Suprapubic skin (tissue), 4 donors: Measurements from ENCODE around the gene ZNF621. TPM values are rescaled to one million over a fixed set of nuclear protein-coding genes. Genes with fewer than 3 reads are reported as not detected.
A peak's percentile ranks its signal among the peaks of the same experiment; 100 is the strongest.

Experiments
- DNase-seq, 2 donors: peaks; one replicate each; pipeline ENCODE4 v3.0.0-alpha.2; 2019; ENCODE audit warnings: low spot score in 2 of 2
- H3K27ac ChIP-seq: fragments of 200-600 bp; sonication (generic); one replicate; pipeline ENCODE4 v1.5.1; 2019
- H3K27me3 ChIP-seq: fragments of 200-600 bp; sonication (generic); one replicate; pipeline ENCODE4 v1.5.1; 2019
- H3K36me3 ChIP-seq: fragments of 200-600 bp; sonication (generic); one replicate; pipeline ENCODE4 v1.5.1; 2019
- H3K4me1 ChIP-seq: fragments of 200-600 bp; sonication (generic); one replicate; pipeline ENCODE4 v1.5.1; 2019
- H3K4me3 ChIP-seq: fragments of 200-600 bp; sonication (generic); one replicate; pipeline ENCODE4 v1.5.1; 2019; ENCODE audit warnings: mild to moderate bottlenecking
- H3K9me3 ChIP-seq: fragments of 200-600 bp; sonication (generic); one replicate; pipeline ENCODE4 v1.5.1; 2019
- EP300 ChIP-seq: sonication (generic); formaldehyde crosslinking; IDR thresholded peaks from one replicate; pipeline ENCODE4 v1.6.1; 2017; ENCODE audit warnings: antibody characterized with exemption
- POLR2A ChIP-seq, 2 donors: fragments of 450-650 bp; IDR thresholded peaks; one replicate each; pipeline ENCODE4 v1.6.1; 2017; ENCODE audit warnings: antibody characterized with exemption in 2 of 2, mild to moderate bottlenecking in 2 of 2, moderate library complexity in 2 of 2
- POLR2AphosphoS5 ChIP-seq, 3 donors: sonication (generic); formaldehyde crosslinking; IDR thresholded peaks; one replicate each; pipeline ENCODE4 v1.6.1; 2017; ENCODE audit warnings: antibody characterized with exemption in 3 of 3
- WGBS: methylation state at CpG from one replicate; pipeline ENCODE4 v1.1.5; 2018; 5-methylcytosine and 5-hydroxymethylcytosine counted together
- total RNA-seq, 4 donors: library from RNA; depleted of rRNA; stranded (reverse); fragments of >200 nt; gene quantifications; one replicate each; pipeline ENCODE4 v1.1.0, GENCODE V29; 2016
- TF ChIP-seq, protein P1 (sequence below), 2 donors: fragments of 200-600 bp in 1 of 2; fragments of 450-650 bp in 1 of 2; sonication (generic) in 1 of 2; IDR thresholded peaks; one replicate each; pipeline ENCODE4 v1.5.1; 2016 to 2019; ENCODE audit warnings: antibody characterized with exemption in 2 of 2, mild to moderate bottlenecking in 1 of 2, moderate library complexity in 1 of 2

Gene ZNF621
- total RNA-seq, 4 donors from 2014 or later: 9.5 to 29.0 (median 14.6) TPM

DNA sequence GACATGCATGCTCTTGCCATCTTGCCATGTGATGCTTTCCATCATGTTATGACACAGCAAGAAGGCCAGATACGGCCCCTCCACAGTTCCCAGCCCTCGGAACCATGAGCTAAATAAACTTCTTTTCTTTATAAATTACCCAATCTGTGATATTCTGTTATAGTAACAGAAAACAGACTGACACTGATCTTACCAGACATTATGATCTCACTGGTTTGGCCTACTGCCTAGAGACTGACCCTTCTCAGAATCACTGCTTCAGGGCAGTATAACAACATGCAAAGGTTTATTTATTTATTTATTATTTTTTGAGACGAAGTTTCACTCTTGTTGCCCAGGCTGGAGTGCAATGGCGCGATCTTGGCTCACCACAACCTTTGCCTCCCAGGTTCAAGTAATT, 33.8 kb upstream of the ZNF621 start:
- peaks cover 14% of the 10 kb centered on the region for H3K9me3 ChIP-seq
- H3K27me3 ChIP-seq: no peaks in the 10 kb centered on the region
- H3K4me3 ChIP-seq: no peak overlapping the region
- no peak overlapping the region for H3K27ac ChIP-seq
- TF ChIP-seq POLR2AphosphoS5 (IDR thresholded peaks at IDR 0.05) (no peak), POLR2A (IDR thresholded peaks at IDR 0.05) (no peak)
- H3K36me3 ChIP-seq: peaks cover 24% of the 10 kb centered on the region
- no peaks in the 10 kb centered on the region for H3K4me1 ChIP-seq
- 83% methylated on average over 5 of the region's 5 CpGs for WGBS
- DNase-seq: no peak

DNA sequence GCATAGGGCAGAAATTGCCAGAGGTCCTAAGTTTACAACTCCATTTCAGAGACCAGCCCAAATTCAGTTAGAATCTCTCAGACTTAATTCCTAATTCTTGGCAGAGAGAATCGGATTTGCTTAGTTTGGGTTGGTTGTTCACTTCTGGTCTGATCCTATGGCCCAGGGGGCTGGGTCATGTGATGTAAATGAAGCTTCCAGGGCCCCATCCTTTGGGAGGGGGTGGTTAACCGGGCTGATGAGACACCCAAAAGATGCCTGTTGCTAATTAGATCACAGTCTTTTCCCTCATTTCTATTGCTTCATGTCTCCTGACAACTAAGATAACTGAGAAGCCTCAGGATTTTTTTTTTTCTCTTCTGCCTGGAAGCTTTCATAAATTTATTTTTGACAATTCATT, 30.1 kb upstream of the ZNF621 start:
- TF ChIP-seq, protein P1, sequence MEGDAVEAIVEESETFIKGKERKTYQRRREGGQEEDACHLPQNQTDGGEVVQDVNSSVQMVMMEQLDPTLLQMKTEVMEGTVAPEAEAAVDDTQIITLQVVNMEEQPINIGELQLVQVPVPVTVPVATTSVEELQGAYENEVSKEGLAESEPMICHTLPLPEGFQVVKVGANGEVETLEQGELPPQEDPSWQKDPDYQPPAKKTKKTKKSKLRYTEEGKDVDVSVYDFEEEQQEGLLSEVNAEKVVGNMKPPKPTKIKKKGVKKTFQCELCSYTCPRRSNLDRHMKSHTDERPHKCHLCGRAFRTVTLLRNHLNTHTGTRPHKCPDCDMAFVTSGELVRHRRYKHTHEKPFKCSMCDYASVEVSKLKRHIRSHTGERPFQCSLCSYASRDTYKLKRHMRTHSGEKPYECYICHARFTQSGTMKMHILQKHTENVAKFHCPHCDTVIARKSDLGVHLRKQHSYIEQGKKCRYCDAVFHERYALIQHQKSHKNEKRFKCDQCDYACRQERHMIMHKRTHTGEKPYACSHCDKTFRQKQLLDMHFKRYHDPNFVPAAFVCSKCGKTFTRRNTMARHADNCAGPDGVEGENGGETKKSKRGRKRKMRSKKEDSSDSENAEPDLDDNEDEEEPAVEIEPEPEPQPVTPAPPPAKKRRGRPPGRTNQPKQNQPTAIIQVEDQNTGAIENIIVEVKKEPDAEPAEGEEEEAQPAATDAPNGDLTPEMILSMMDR (IDR thresholded peaks at IDR 0.05): no peak
- no peak for TF ChIP-seq EP300

DNA sequence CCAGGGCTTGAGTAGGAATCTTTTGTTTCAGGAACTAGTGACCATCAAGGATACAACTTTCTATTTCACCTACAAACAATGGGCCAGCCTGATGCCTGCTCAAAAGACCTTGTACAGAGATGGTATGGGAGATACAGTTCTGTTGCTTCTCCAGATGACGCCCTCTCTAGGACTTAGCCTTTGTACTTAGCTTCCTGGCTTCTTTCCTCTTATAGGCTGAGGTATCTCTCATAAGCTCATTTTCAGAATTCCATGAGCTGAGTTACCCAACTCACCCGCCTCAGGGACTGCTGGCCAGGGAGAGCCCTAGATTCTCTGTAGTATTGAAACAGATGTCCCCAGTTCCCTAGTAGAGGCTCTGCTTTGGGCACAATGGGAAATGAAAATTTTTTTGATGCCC, 27.5 kb upstream of the ZNF621 start:
- H3K4me3 ChIP-seq: no peak overlapping the region
- no peaks in the 10 kb centered on the region for H3K27me3 ChIP-seq
- 89% methylated on average over 2 of the region's 2 CpGs for WGBS
- no peak overlapping the region for H3K27ac ChIP-seq
- H3K9me3 ChIP-seq: no peaks in the 10 kb centered on the region
- no peak for DNase-seq
- H3K36me3 ChIP-seq: no peaks in the 10 kb centered on the region
- TF ChIP-seq EP300 (no peak), POLR2AphosphoS5 (IDR thresholded peaks at IDR 0.05) (no peak)
- no peaks in the 10 kb centered on the region for H3K4me1 ChIP-seq

More for the DNA sequence above, 30.1 kb upstream of the ZNF621 start:
- 31% methylated on average over 2 of the region's 2 CpGs for WGBS
- Histone ChIP-seq H3K4me1 (no peaks in the 10 kb centered on the region), H3K9me3 (no peaks in the 10 kb centered on the region), H3K27ac (no peak overlapping the region), H3K27me3 (no peaks in the 10 kb centered on the region), H3K36me3 (no peaks in the 10 kb centered on the region), H3K4me3 (no peak overlapping the region)
- no peak for DNase-seq

DNA sequence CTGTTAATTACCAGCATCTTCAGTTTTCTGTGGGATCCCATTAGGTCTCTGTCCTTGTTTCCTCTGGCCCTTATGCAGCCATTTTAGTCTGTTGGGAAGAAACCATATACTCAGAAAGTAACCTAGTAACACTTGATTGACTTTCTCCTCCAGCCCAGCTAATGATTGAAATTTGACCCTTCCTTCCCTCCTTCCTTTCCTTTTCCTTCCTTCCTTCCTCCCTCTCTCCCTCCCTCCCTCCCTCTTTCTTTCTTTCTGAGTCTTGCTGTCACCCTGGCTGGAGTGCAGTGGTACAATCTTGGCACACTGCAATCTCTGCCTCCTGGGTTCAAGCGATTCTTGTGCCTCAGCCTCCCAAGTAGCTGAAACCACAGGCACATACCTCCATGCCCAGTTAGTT, 24.8 kb upstream of the ZNF621 start:
- no peaks in the 10 kb centered on the region for H3K27me3 ChIP-seq
- TF ChIP-seq, protein P1 (IDR thresholded peaks at IDR 0.05): no peak
- TF ChIP-seq EP300 (no peak), POLR2AphosphoS5 (IDR thresholded peaks at IDR 0.05) (no peak), POLR2A (IDR thresholded peaks at IDR 0.05) (no peak)
- H3K4me3 ChIP-seq: no peak overlapping the region
- H3K36me3 ChIP-seq: no peaks in the 10 kb centered on the region
- peaks cover 3% of the 10 kb centered on the region for H3K4me1 ChIP-seq
- WGBS: 100% methylated on average over 1 of the region's 1 CpG
- no peak overlapping the region for H3K27ac ChIP-seq
- no peaks in the 10 kb centered on the region for H3K9me3 ChIP-seq
- DNase-seq: no peak

DNA sequence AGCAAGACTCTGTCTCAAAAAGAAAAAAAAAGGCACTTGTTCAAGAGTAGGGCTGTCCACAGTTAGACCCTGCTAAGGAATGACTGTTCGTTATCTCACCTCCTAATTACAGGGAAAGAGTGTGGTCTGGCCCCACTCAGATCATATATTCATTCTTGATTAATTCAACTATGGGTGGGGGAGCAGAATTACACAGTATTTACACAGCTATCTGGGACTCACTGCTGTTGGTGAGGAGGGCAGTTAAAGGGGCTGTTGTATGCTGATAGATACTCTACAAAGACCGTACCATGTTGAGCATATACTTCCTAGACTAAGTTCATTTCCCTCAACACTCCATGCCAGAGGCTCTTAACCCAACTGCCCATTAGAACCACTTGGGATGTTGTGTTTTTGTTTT, 22.7 kb upstream of the ZNF621 start:
- H3K4me1 ChIP-seq: peaks cover 18% of the 10 kb centered on the region
- H3K36me3 ChIP-seq: no peaks in the 10 kb centered on the region
- no peaks in the 10 kb centered on the region for H3K9me3 ChIP-seq
- no peaks in the 10 kb centered on the region for H3K27me3 ChIP-seq
- no peak for TF ChIP-seq POLR2AphosphoS5 (IDR thresholded peaks at IDR 0.05)
- no peak for TF ChIP-seq EP300
- TF ChIP-seq, protein P1 (IDR thresholded peaks at IDR 0.05): no peak
- no peak for TF ChIP-seq POLR2A (IDR thresholded peaks at IDR 0.05)
- WGBS: 90% methylated on average over 2 of the region's 2 CpGs
- H3K27ac ChIP-seq: no peak overlapping the region
- no peak overlapping the region for H3K4me3 ChIP-seq
- DNase-seq: no peak

DNA sequence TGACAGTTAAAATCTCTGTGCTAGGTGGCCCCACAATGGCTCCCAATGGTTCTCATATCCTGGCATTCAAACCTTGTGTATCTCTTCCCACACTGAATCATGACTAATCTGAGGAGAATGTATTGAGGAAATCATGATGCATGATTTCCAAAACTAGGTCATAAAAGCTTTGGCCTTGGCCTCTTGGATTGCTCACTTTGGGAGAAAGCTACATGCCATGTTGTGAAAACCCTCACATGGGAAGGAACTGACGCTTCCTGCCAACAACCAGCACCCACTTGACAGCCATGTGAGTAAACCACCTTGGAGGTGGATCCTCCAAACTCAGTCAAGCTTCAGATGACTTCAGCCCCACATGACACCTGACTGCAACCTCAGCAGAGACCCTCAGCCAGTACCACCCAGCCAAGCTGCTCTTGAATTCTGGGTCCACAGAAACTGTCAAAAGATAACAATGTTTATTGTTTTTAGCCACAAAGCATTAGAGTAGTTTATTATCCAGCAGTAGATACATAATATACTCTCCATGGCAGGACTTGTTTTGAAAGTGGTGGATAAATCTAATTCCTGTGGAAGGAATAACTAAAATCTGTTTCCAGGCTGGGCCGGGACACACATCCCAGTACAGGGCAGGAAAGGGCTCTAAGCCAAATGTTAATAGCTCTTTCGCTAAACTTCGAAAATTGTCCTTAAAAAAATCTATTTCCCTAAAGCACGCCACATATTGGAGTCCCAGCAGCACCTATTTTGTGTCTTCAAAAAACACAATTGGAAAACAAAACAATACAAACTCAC, 19.9 kb upstream of the ZNF621 start:
- Histone ChIP-seq H3K4me1 (peaks cover 18% of the 10 kb centered on the region), H3K27me3 (no peaks in the 10 kb centered on the region), H3K27ac (peak overlapping the region; percentile 68), H3K4me3 (peak overlapping the region; percentile 62), H3K9me3 (no peaks in the 10 kb centered on the region), H3K36me3 (no peaks in the 10 kb centered on the region)
- 55% methylated on average over 5 of the region's 5 CpGs for WGBS
- TF ChIP-seq, protein P1 (IDR thresholded peaks at IDR 0.05): no peak
- no peak for TF ChIP-seq POLR2A (IDR thresholded peaks at IDR 0.05)
- peak in 2 of 3 donors; percentile 51 to 89 for TF ChIP-seq POLR2AphosphoS5 (IDR thresholded peaks at IDR 0.05)
- TF ChIP-seq EP300: no peak
- DNase-seq: peak in 1 of 2 donors; percentile 67
